ENCODE data around the gene AGRN. TPM values are rescaled to one million over a fixed set of nuclear protein-coding genes. Genes with fewer than 3 reads are reported as not detected.

The AGRN gene
- 92.6 and 100 TPM in 2 replicates for polyA plus RNA-seq (2013)

DNA sequence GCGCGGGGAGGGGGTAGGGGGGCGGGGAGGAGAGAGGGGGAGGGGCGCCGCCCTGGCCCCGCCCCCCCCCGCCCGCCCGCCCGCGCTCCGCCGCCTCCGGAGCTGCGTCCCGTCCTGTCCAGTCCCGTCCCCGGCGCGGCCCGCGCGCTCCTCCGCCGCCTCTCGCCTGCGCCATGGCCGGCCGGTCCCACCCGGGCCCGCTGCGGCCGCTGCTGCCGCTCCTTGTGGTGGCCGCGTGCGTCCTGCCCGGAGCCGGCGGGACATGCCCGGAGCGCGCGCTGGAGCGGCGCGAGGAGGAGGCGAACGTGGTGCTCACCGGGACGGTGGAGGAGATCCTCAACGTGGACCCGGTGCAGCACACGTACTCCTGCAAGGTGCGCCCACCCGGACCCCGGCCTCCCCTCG is at the start of gene AGRN:
Gene AGRN, plus strand, starts transcription at position 121 of the 405 bp plus-strand sequence. Its CDS starts 53 bp downstream, at position 174.
- H3K4ac ChIP-seq (ENCODE audit: low read depth, low read length): peak within 1 kb of the TSS; percentile 49
- H3K4me2 ChIP-seq (ENCODE audit: low read length): peak within 1 kb of the TSS; percentile 96
- H3K4me1 ChIP-seq (ENCODE audit: control insufficient read depth in 1 of 2, insufficient read depth in 2 of 2, low read length in 2 of 2): peaks cover 36 to 45% of the 10 kb centered on the region in 2 experiments
- H3K79me1 ChIP-seq (ENCODE audit: low read length): peaks cover 18% of the 10 kb centered on the region
- peak within 1 kb of the TSS; percentile 19 for H2AK5ac ChIP-seq (ENCODE audit: low read length)
- H3K14ac ChIP-seq (ENCODE audit: low read length): peak within 1 kb of the TSS; percentile 65
- H2AFZ ChIP-seq (ENCODE audit: insufficient read depth, low read length, poor library complexity): peak within 1 kb of the TSS; percentile 71
- H4K12ac ChIP-seq (ENCODE audit: low read depth, low read length): peak within 1 kb of the TSS; percentile 25
- H3K9ac ChIP-seq (ENCODE audit: low read length): peak within 1 kb of the TSS; percentile 93
- peak within 1 kb of the TSS; percentile 78 for H4K8ac ChIP-seq (ENCODE audit: low read depth, low read length)
- H4K91ac ChIP-seq (ENCODE audit: low read depth, low read length): peak within 1 kb of the TSS; percentile 84
- DNase-seq: no peak
- H2BK120ac ChIP-seq (ENCODE audit: insufficient read depth, low read length, poor library complexity): peak within 1 kb of the TSS; percentile 79
- peak within 1 kb of the TSS; percentile 94 for H3K4me3 ChIP-seq (ENCODE audit: low read depth, low read length)
- H3K79me2 ChIP-seq (ENCODE audit: control insufficient read depth, insufficient read depth, low read length, poor library complexity): peaks cover 9% of the 10 kb centered on the region
- H3K27me3 ChIP-seq (ENCODE audit: insufficient read depth, low read length): no peaks in the 10 kb centered on the region
- peaks cover 14 to 20% of the 10 kb centered on the region in 2 experiments for H3K36me3 ChIP-seq (ENCODE audit: control insufficient read depth in 1 of 2, insufficient read depth in 2 of 2, low read length in 2 of 2)
- H2BK12ac ChIP-seq (ENCODE audit: low read length): peak within 1 kb of the TSS; percentile 44
- no CpG with 5 or more reads among the region's 58 CpGs for WGBS (ENCODE audit: extremely low coverage, insufficient coverage, insufficient read length)
- H3K27ac ChIP-seq (ENCODE audit: low read depth, low read length): peak within 1 kb of the TSS; percentile 93
- peak within 1 kb of the TSS; percentile 34 for H2BK5ac ChIP-seq (ENCODE audit: low read depth, low read length, poor library complexity)
- H3K23ac ChIP-seq (ENCODE audit: low read length): no peak within 1 kb of the TSS
- peak within 1 kb of the TSS; percentile 83 for H3K18ac ChIP-seq (ENCODE audit: low read length)
- peaks cover 5% of the 10 kb centered on the region for H3K9me3 ChIP-seq (ENCODE audit: insufficient read depth, low read depth, low read length)

GRCh38 chr1:970242-970972 is 49.5 kb upstream of the AGRN start:
- Histone ChIP-seq H4K12ac (ENCODE audit: low read depth, low read length) (no peak overlapping the region), H3K79me2 (ENCODE audit: control insufficient read depth, insufficient read depth, low read length, poor library complexity) (no peaks in the 10 kb centered on the region), H2AK5ac (ENCODE audit: low read length) (no peak overlapping the region), H4K8ac (ENCODE audit: low read depth, low read length) (no peak overlapping the region), H3K4me1 (ENCODE audit: control insufficient read depth in 1 of 2, insufficient read depth in 2 of 2, low read length in 2 of 2) (peaks cover 18 to 24% of the 10 kb centered on the region in 2 experiments), H3K9me3 (ENCODE audit: insufficient read depth, low read depth, low read length) (peaks cover 1% of the 10 kb centered on the region), H3K36me3 (ENCODE audit: control insufficient read depth in 1 of 2, insufficient read depth in 2 of 2, low read length in 2 of 2) (peaks cover under 1% of the 10 kb centered on the region in 2 experiments), H3K4ac (ENCODE audit: low read depth, low read length) (no peak overlapping the region), H3K4me3 (ENCODE audit: low read depth, low read length) (no peak overlapping the region), H2AFZ (ENCODE audit: insufficient read depth, low read length, poor library complexity) (no peak overlapping the region), H3K27me3 (ENCODE audit: insufficient read depth, low read length) (peaks cover 3% of the 10 kb centered on the region), H3K9ac (ENCODE audit: low read length) (no peak overlapping the region), H3K18ac (ENCODE audit: low read length) (no peak overlapping the region), H3K4me2 (ENCODE audit: low read length) (no peak overlapping the region), H3K79me1 (ENCODE audit: low read length) (peaks cover 4% of the 10 kb centered on the region), H4K91ac (ENCODE audit: low read depth, low read length) (no peak overlapping the region), H3K14ac (ENCODE audit: low read length) (no peak overlapping the region), H3K27ac (ENCODE audit: low read depth, low read length) (no peak overlapping the region), H2BK120ac (ENCODE audit: insufficient read depth, low read length, poor library complexity) (no peak overlapping the region), H2BK12ac (ENCODE audit: low read length) (no peak overlapping the region), H3K23ac (ENCODE audit: low read length) (no peak overlapping the region), H2BK5ac (ENCODE audit: low read depth, low read length, poor library complexity) (no peak overlapping the region)
- DNase-seq: no peak
- WGBS (ENCODE audit: extremely low coverage, insufficient coverage, insufficient read length): no CpG with 5 or more reads among the region's 33 CpGs

GRCh38 chr1:970973-971730 is 48.8 kb upstream of the AGRN start:
- Histone ChIP-seq H3K27me3 (ENCODE audit: insufficient read depth, low read length) (peaks cover 3% of the 10 kb centered on the region), H2AFZ (ENCODE audit: insufficient read depth, low read length, poor library complexity) (no peak overlapping the region), H3K27ac (ENCODE audit: low read depth, low read length) (no peak overlapping the region), H2BK5ac (ENCODE audit: low read depth, low read length, poor library complexity) (no peak overlapping the region), H3K4me3 (ENCODE audit: low read depth, low read length) (no peak overlapping the region), H3K4me1 (ENCODE audit: control insufficient read depth in 1 of 2, insufficient read depth in 2 of 2, low read length in 2 of 2) (peaks cover 14 to 25% of the 10 kb centered on the region in 2 experiments), H3K18ac (ENCODE audit: low read length) (no peak overlapping the region), H3K9ac (ENCODE audit: low read length) (no peak overlapping the region), H3K36me3 (ENCODE audit: control insufficient read depth in 1 of 2, insufficient read depth in 2 of 2, low read length in 2 of 2) (no peaks in the 10 kb centered on the region), H2BK120ac (ENCODE audit: insufficient read depth, low read length, poor library complexity) (no peak overlapping the region), H2BK12ac (ENCODE audit: low read length) (no peak overlapping the region), H3K79me2 (ENCODE audit: control insufficient read depth, insufficient read depth, low read length, poor library complexity) (no peaks in the 10 kb centered on the region), H3K9me3 (ENCODE audit: insufficient read depth, low read depth, low read length) (peaks cover 1% of the 10 kb centered on the region), H3K79me1 (ENCODE audit: low read length) (peaks cover 4% of the 10 kb centered on the region), H4K12ac (ENCODE audit: low read depth, low read length) (no peak overlapping the region), H3K14ac (ENCODE audit: low read length) (no peak overlapping the region), H3K4ac (ENCODE audit: low read depth, low read length) (no peak overlapping the region), H2AK5ac (ENCODE audit: low read length) (no peak overlapping the region), H4K91ac (ENCODE audit: low read depth, low read length) (no peak overlapping the region), H3K4me2 (ENCODE audit: low read length) (no peak overlapping the region), H4K8ac (ENCODE audit: low read depth, low read length) (no peak overlapping the region), H3K23ac (ENCODE audit: low read length) (no peak overlapping the region)
- no CpG with 5 or more reads among the region's 42 CpGs for WGBS (ENCODE audit: extremely low coverage, insufficient coverage, insufficient read length)
- DNase-seq: no peak

GRCh38 chr1:971751-972506 is 48.0 kb upstream of the AGRN start:
- Histone ChIP-seq H2BK12ac (ENCODE audit: low read length) (no peak overlapping the region), H2AK5ac (ENCODE audit: low read length) (no peak overlapping the region), H4K91ac (ENCODE audit: low read depth, low read length) (peak overlapping the region; percentile 12), H3K79me2 (ENCODE audit: control insufficient read depth, insufficient read depth, low read length, poor library complexity) (no peaks in the 10 kb centered on the region), H4K8ac (ENCODE audit: low read depth, low read length) (no peak overlapping the region), H4K12ac (ENCODE audit: low read depth, low read length) (no peak overlapping the region), H2BK5ac (ENCODE audit: low read depth, low read length, poor library complexity) (no peak overlapping the region), H3K18ac (ENCODE audit: low read length) (no peak overlapping the region), H3K9ac (ENCODE audit: low read length) (no peak overlapping the region), H3K4me2 (ENCODE audit: low read length) (no peak overlapping the region), H3K4me1 (ENCODE audit: control insufficient read depth in 1 of 2, insufficient read depth in 2 of 2, low read length in 2 of 2) (peaks cover 9 to 22% of the 10 kb centered on the region in 2 experiments), H3K4ac (ENCODE audit: low read depth, low read length) (no peak overlapping the region), H3K4me3 (ENCODE audit: low read depth, low read length) (no peak overlapping the region), H3K36me3 (ENCODE audit: control insufficient read depth in 1 of 2, insufficient read depth in 2 of 2, low read length in 2 of 2) (no peaks in the 10 kb centered on the region), H3K27me3 (ENCODE audit: insufficient read depth, low read length) (peaks cover 3% of the 10 kb centered on the region), H3K14ac (ENCODE audit: low read length) (no peak overlapping the region), H3K27ac (ENCODE audit: low read depth, low read length) (no peak overlapping the region), H3K79me1 (ENCODE audit: low read length) (no peaks in the 10 kb centered on the region), H2AFZ (ENCODE audit: insufficient read depth, low read length, poor library complexity) (no peak overlapping the region), H2BK120ac (ENCODE audit: insufficient read depth, low read length, poor library complexity) (no peak overlapping the region), H3K9me3 (ENCODE audit: insufficient read depth, low read depth, low read length) (peaks cover 1% of the 10 kb centered on the region), H3K23ac (ENCODE audit: low read length) (no peak overlapping the region)
- no CpG with 5 or more reads among the region's 34 CpGs for WGBS (ENCODE audit: extremely low coverage, insufficient coverage, insufficient read length)
- DNase-seq: no peak

All from trophoblast cell (in vitro differentiated cells and primary cell).